ENCODE measurements around the gene KCNQ4. TPM values are rescaled to one million over a fixed set of nuclear protein-coding genes. Genes with fewer than 3 reads are reported as not detected.

The KCNQ4 gene
- total and polyA plus RNA-seq, 2 of the 4 experiments (the other 2 are of a cell fraction): 0.07 TPM; not detected in 1

GRCh38 chr1:40781608-40781971 is 2.0 kb upstream of the KCNQ4 start:
- no peak overlapping the region for H3K14ac ChIP-seq (replicated peaks; ENCODE audit: low read depth, low read length)
- H2BK15ac ChIP-seq (ENCODE audit: low read depth, low read length): no peak overlapping the region
- H3K9me1 ChIP-seq (ENCODE audit: insufficient read depth, low read length): no peaks in the 10 kb centered on the region; the same call in 1 of the 2 replicates
- H3K4me1 ChIP-seq (ENCODE audit: control insufficient read depth, insufficient read depth, low read length): no peaks in the 10 kb centered on the region; the same call in 1 of the 2 replicates
- no peaks in the 10 kb centered on the region for H3K79me1 ChIP-seq (ENCODE audit: low read depth in 1 of 2, low read length in 2 of 2)
- no peak overlapping the region for H3K56ac ChIP-seq (ENCODE audit: extremely low read depth, insufficient read depth, low read length)
- H2BK120ac ChIP-seq (ENCODE audit: low read depth, low read length): no peak overlapping the region
- no peak overlapping the region for H3K4me3 ChIP-seq (ENCODE audit: insufficient read depth, low read depth, low read length)
- H3K4me2 ChIP-seq (ENCODE audit: low read depth, low read length): no peak overlapping the region
- H4K8ac ChIP-seq (ENCODE audit: low read depth in 2 of 2, low read length in 2 of 2): no peak overlapping the region
- ChIA-PET CTCF (interaction anchor here (1.8 kb wide), 1 partner anchor 8 kb away, joined by 5 read pairs; no protein-coding TSS in a partner anchor), POLR2A (ENCODE audit: unreplicated experiment) (no interaction called here)
- no peak overlapping the region for H3K23ac ChIP-seq (ENCODE audit: low read depth, low read length)
- TF ChIP-seq RCOR1 (IDR thresholded peaks at IDR 0.05; ENCODE audit: insufficient replicate concordance, low read length) (no peak), MAFK (IDR thresholded peaks at IDR 0.05; ENCODE audit: low read depth, low read length) (no peak), RFX5 (IDR thresholded peaks at IDR 0.05; ENCODE audit: low read depth, low read length) (no peak), MAZ (IDR thresholded peaks at IDR 0.05; ENCODE audit: borderline replicate concordance, low read depth, low read length) (no peak), CEBPB (IDR thresholded peaks at IDR 0.05; ENCODE audit: low read depth, low read length) (no peak), NFE2L2 (IDR thresholded peaks at IDR 0.05; ENCODE audit: low read depth, low read length) (no peak), RAD21 (IDR thresholded peaks at IDR 0.05; ENCODE audit: low read length) (no peak), BHLHE40 (IDR thresholded peaks at IDR 0.05; ENCODE audit: low read depth, low read length) (no peak), CHD1 (IDR thresholded peaks at IDR 0.05; ENCODE audit: low read depth, low read length) (no peak), USF2 (IDR thresholded peaks at IDR 0.05; ENCODE audit: low read depth, low read length) (no peak)
- TF ChIP-seq, protein P1, sequence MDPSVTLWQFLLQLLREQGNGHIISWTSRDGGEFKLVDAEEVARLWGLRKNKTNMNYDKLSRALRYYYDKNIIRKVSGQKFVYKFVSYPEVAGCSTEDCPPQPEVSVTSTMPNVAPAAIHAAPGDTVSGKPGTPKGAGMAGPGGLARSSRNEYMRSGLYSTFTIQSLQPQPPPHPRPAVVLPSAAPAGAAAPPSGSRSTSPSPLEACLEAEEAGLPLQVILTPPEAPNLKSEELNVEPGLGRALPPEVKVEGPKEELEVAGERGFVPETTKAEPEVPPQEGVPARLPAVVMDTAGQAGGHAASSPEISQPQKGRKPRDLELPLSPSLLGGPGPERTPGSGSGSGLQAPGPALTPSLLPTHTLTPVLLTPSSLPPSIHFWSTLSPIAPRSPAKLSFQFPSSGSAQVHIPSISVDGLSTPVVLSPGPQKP (IDR thresholded peaks at IDR 0.05; ENCODE audit: borderline replicate concordance, low read depth, low read length): no peak
- no peak overlapping the region for H4K5ac ChIP-seq (ENCODE audit: low read depth, low read length)
- H2AK5ac ChIP-seq (ENCODE audit: low read depth, low read length): no peak overlapping the region
- intact Hi-C loops (cut with micrococcal nuclease) (loop anchor here (10.0 kb wide), 1 partner anchor 167 kb away; no protein-coding TSS in a partner anchor), in situ Hi-C loops (cut with MboI; ENCODE audit: low sequenced_read_pairs) (no loop called here), dilution Hi-C loops (cut with HindIII; ENCODE audit: low sequenced_read_pairs, unreplicated experiment) (no loop called here)
- no CpG with 5 or more reads among the region's 2 CpGs for WGBS, 2 experiments (ENCODE audit: extremely low coverage in 2 of 2, insufficient read length in 1 of 2)
- no peak overlapping the region for H2BK5ac ChIP-seq (ENCODE audit: low read depth, low read length, poor library complexity, severe bottlenecking)
- H3K9me3 ChIP-seq (ENCODE audit: control insufficient read depth, insufficient read depth, low read length): peaks cover 3% of the 10 kb centered on the region
- no peak for DNase-seq
- BruUV-seq (replicated peaks): no TSS peak
- H3K4ac ChIP-seq (ENCODE audit: low read depth, low read length): no peak overlapping the region
- no peak overlapping the region for H4K91ac ChIP-seq (ENCODE audit: insufficient read depth, low read depth, low read length)
- H3K27me3 ChIP-seq (ENCODE audit: control insufficient read depth, insufficient read depth, low read length): peaks cover 26% of the 10 kb centered on the region
- no peak overlapping the region for H2BK20ac ChIP-seq (ENCODE audit: low read depth, low read length)
- no peak overlapping the region for H2AK9ac ChIP-seq (replicated peaks; ENCODE audit: low read depth, low read length, poor library complexity)
- H3K27ac ChIP-seq (ENCODE audit: insufficient read depth, low read length): no peak overlapping the region
- ATAC-seq (ENCODE audit: low read depth): no peak
- H4K20me1 ChIP-seq (ENCODE audit: insufficient read depth, low read length): no peaks in the 10 kb centered on the region
- H3K36me3 ChIP-seq (ENCODE audit: control insufficient read depth, insufficient read depth, low read length): no peaks in the 10 kb centered on the region
- no peak overlapping the region for H3K9ac ChIP-seq (ENCODE audit: low read depth, low read length)
- H3K18ac ChIP-seq (ENCODE audit: low read depth, low read length): no peak overlapping the region
- no peak overlapping the region for H2AFZ ChIP-seq (replicated peaks; ENCODE audit: low read length, poor library complexity)

All from IMR-90 (cell line).